Breast epithelium (tissue), 4 donors: ENCODE results near the gene CGN. TPM values are rescaled to one million over a fixed set of nuclear protein-coding genes. Genes with fewer than 3 reads are reported as not detected.
A peak's percentile ranks its signal among the peaks of the same experiment; 100 is the strongest.

ENCODE experiments used
- DNase-seq, 2 donors: peaks; one replicate each; pipeline ENCODE4 v3.0.0-alpha.2; 2019; ENCODE audit warnings: low spot score in 2 of 2
- H3K27ac ChIP-seq, 2 donors: fragments of 200-600 bp; sonication (generic) in 1 of 2; one replicate each; pipeline ENCODE4 v1.5.1; 2016 to 2019; ENCODE audit warnings: mild to moderate bottlenecking in 1 of 2
- H3K27me3 ChIP-seq, 2 donors: fragments of 200-600 bp; sonication (generic) in 1 of 2; one replicate each; pipeline versions ENCODE4 v1.5.1 to v1.6.0; 2017 to 2019; ENCODE audit warnings: control low read depth in 1 of 2, mild to moderate bottlenecking in 1 of 2
- H3K36me3 ChIP-seq: fragments of 200-600 bp; one replicate; pipeline ENCODE4 v1.5.1; 2019
- H3K4me1 ChIP-seq, 2 donors: fragments of 200-600 bp; sonication (generic); one replicate each; pipeline ENCODE4 v1.5.1; 2016 to 2019; ENCODE audit warnings: control low read depth in 1 of 2
- H3K4me3 ChIP-seq, 3 donors: fragments of 200-600 bp; sonication (generic); 1 replicate in 2 of 3; 2 replicates in 1 of 3; pipeline ENCODE4 v1.5.1; 2016 to 2019; ENCODE audit warnings: mild to moderate bottlenecking in 3 of 3, moderate library complexity in 2 of 3
- H3K9me3 ChIP-seq, 2 donors: fragments of 200-600 bp; sonication (generic) in 1 of 2; one replicate each; pipeline ENCODE4 v1.5.1; 2016 to 2019; ENCODE audit warnings: control low read depth in 1 of 2
- CTCF ChIP-seq, 3 donors: fragments of 450-650 bp; IDR thresholded peaks; one replicate each; pipeline ENCODE4 v1.5.1; 2016 to 2017; ENCODE audit warnings: antibody characterized with exemption in 3 of 3, mild to moderate bottlenecking in 3 of 3, moderate library complexity in 3 of 3
- POLR2A ChIP-seq: fragments of 450-650 bp; IDR thresholded peaks from one replicate; pipeline ENCODE4 v1.6.1; 2016; ENCODE audit warnings: antibody characterized with exemption, mild to moderate bottlenecking, moderate library complexity
- POLR2AphosphoS5 ChIP-seq, 3 donors: sonication (generic); formaldehyde crosslinking; IDR thresholded peaks; one replicate each; pipeline ENCODE4 v1.6.1; 2017; ENCODE audit warnings: antibody characterized with exemption in 3 of 3
- intact Hi-C: fragments of 100-400 bp; cut with DNase I; formaldehyde crosslinking; loops from one replicate; pipeline ENCODE4 v1.15.1; 2023; ENCODE audit warnings: low total_unique reads
- total RNA-seq, 3 donors: library from RNA; depleted of rRNA; stranded (reverse); fragments of >200 nt; gene quantifications; one replicate each; pipeline ENCODE4 v1.1.0, GENCODE V29; 2016

The CGN gene
- total RNA-seq, 3 donors from 2014 or later, result 0.16 to 28.1 (median 13.4) TPM

GRCh38 chr1:151537112-151537511 is 25.9 kb downstream of the CGN start:
- Histone ChIP-seq H3K9me3 (no peaks in the 10 kb centered on the region), H3K36me3 (no peaks in the 10 kb centered on the region), H3K27me3 (no peaks in the 10 kb centered on the region), H3K4me3 (no peak overlapping the region), H3K4me1 (peaks cover 0 to 5% of the 10 kb centered on the region in 2 donors), H3K27ac (no peak overlapping the region)
- DNase-seq, result no peak
- intact Hi-C loops, result no loop called here
- TF ChIP-seq POLR2A (no peak), POLR2AphosphoS5 (IDR thresholded peaks at IDR 0.05) (no peak)

GRCh38 chr1:151539321-151540020 is 28.3 kb downstream of the CGN start:
- intact Hi-C loops, result no loop called here
- Histone ChIP-seq H3K27me3 (no peaks in the 10 kb centered on the region), H3K9me3 (no peaks in the 10 kb centered on the region), H3K36me3 (no peaks in the 10 kb centered on the region), H3K27ac (peak overlapping the region; percentile 93 to 96), H3K4me1 (peaks cover 0 to 5% of the 10 kb centered on the region in 2 donors), H3K4me3 (peak overlapping the region; percentile 66 to 74 (median 68))
- peak in 1 of 3 donors; percentile 8 for TF ChIP-seq CTCF (IDR thresholded peaks at IDR 0.05)
- TF ChIP-seq POLR2A, result no peak
- TF ChIP-seq POLR2AphosphoS5 (IDR thresholded peaks at IDR 0.05), result peak in 1 of 3 donors; percentile 3
- peak; percentile 91 to 92 for DNase-seq

- TF ChIP-seq CTCF (IDR thresholded peaks at IDR 0.05), result peak in 1 of 3 donors; percentile 25
- TF ChIP-seq POLR2A, result peak; percentile 96
- peak; percentile 84 to 98 (median 91) for TF ChIP-seq POLR2AphosphoS5 (IDR thresholded peaks at IDR 0.05)
- Histone ChIP-seq H3K27ac (peak within 1 kb of the TSS; percentile 93 to 96), H3K27me3 (no peaks in the 10 kb centered on the region), H3K36me3 (no peaks in the 10 kb centered on the region), H3K9me3 (no peaks in the 10 kb centered on the region), H3K4me3 (peak within 1 kb of the TSS; percentile 66 to 74 (median 68)), H3K4me1 (peaks cover 0 to 5% of the 10 kb centered on the region in 2 donors)
- intact Hi-C loops, result no loop called here
- peak; percentile 93 to 94 for DNase-seq
Measured at GRCh38 chr1:151540021-151540981, 29.1 kb downstream of the CGN start, which contains the start of gene TUFT1. Gene TUFT1, plus strand, starts transcription at chr1:151540309. Its CDS starts 58 bp downstream, at chr1:151540367.

- TF ChIP-seq CTCF (IDR thresholded peaks at IDR 0.05) (peak in 2 of 3 donors; percentile 6 to 21), POLR2AphosphoS5 (IDR thresholded peaks at IDR 0.05) (no peak)
- Histone ChIP-seq H3K9me3 (no peaks in the 10 kb centered on the region), H3K4me1 (peaks cover 0 to 5% of the 10 kb centered on the region in 2 donors), H3K27ac (peak overlapping the region; percentile 75 to 96), H3K36me3 (no peaks in the 10 kb centered on the region), H3K27me3 (no peaks in the 10 kb centered on the region), H3K4me3 (peak overlapping the region; percentile 66 to 74 (median 68))
- DNase-seq, result no peak
- intact Hi-C loops, result no loop called here
Measured at GRCh38 chr1:151540982-151541377, 29.8 kb downstream of the CGN start.

GRCh38 chr1:151541752-151542151 is 30.6 kb downstream of the CGN start:
- Histone ChIP-seq H3K4me3 (peak overlapping the region; percentile 66 to 74 (median 68)), H3K4me1 (peaks cover 0 to 5% of the 10 kb centered on the region in 2 donors), H3K27ac (peak overlapping the region; percentile 55 to 75), H3K36me3 (no peaks in the 10 kb centered on the region), H3K9me3 (no peaks in the 10 kb centered on the region), H3K27me3 (no peaks in the 10 kb centered on the region)
- intact Hi-C loops, result no loop called here
- no peak for DNase-seq
- TF ChIP-seq CTCF (IDR thresholded peaks at IDR 0.05) (no peak), POLR2AphosphoS5 (IDR thresholded peaks at IDR 0.05) (no peak), POLR2A (no peak)
